Panc1 (cell line): ENCODE results near the gene CHST10. TPM values are rescaled to one million over a fixed set of nuclear protein-coding genes. Genes with fewer than 3 reads are reported as not detected.

Source experiments
- ATAC-seq: fragments of 200-7000 bp; cut with Tn5 transposase; 2 replicates; pipeline ENCODE4 v1.9.1; 2020; ENCODE audit warnings: mild to moderate bottlenecking, moderate library complexity
- BruUV-seq: library from RNA; stranded (reverse); fragments of 400-500 nt; replicated peaks from 2 replicates; lab custom pipeline; 2021; lab: Mats Ljungman, UMichigan
- CTCF ChIA-PET: fragments of 300-600 bp; sonication (Branson Sonifier 250); formaldehyde crosslinking; loops from one replicate; lab custom pipeline; 2022; ENCODE audit warnings: antibody characterized with exemption; lab: Charles Lee
- POLR2A ChIA-PET: fragments of 300-600 bp; sonication (Branson Sonifier 250); formaldehyde crosslinking; loops from one replicate; lab custom pipeline; 2022; ENCODE audit warnings: antibody characterized with exemption; lab: Charles Lee
- DNase-seq: peaks from one replicate; pipeline ENCODE4 v3.0.0-alpha.2; 2010; ENCODE audit warnings: low read depth, low spot score
- H3K27ac ChIP-seq: 2 replicates; pipeline ENCODE4 v1.5.1; 2011; ENCODE audit warnings: mild to moderate bottlenecking, low read length, inconsistent platforms
- H3K27me3 ChIP-seq: fragments of 200-500 bp; sonication (Bioruptor generic); 2 replicates; pipeline ENCODE4 v1.6.0; 2014; ENCODE audit warnings: low read length, inconsistent platforms; ENCODE audit not compliant: control insufficient read depth, insufficient read depth
- H3K36me3 ChIP-seq: fragments of 200-500 bp; sonication (Bioruptor generic); 2 replicates; pipeline ENCODE4 v1.5.1; 2014; ENCODE audit warnings: inconsistent platforms, mild to moderate bottlenecking, low read length, moderate library complexity; ENCODE audit not compliant: control insufficient read depth, insufficient read depth
- H3K4me1 ChIP-seq: 2 replicates; pipeline ENCODE4 v1.5.1; 2011; ENCODE audit warnings: inconsistent platforms, mild to moderate bottlenecking, low read length, moderate library complexity; ENCODE audit not compliant: control insufficient read depth, insufficient read depth
- H3K4me3 ChIP-seq, 2 experiments: 2 replicates each; pipeline ENCODE4 v1.5.1; 2011 to 2012; ENCODE audit warnings: low read depth in 2 of 2, low read length in 2 of 2, mild to moderate bottlenecking in 2 of 2, inconsistent platforms in 1 of 2, moderate library complexity in 1 of 2
- H3K9me3 ChIP-seq: fragments of 200-500 bp; sonication (Bioruptor generic); 2 replicates; pipeline ENCODE4 v1.5.1; 2014; ENCODE audit warnings: low read depth, mild to moderate bottlenecking, inconsistent platforms, low read length, moderate library complexity; ENCODE audit not compliant: control insufficient read depth, insufficient read depth
- POLR2AphosphoS5 ChIP-seq: IDR thresholded peaks from 2 replicates; pipeline ENCODE4 v1.6.1; 2012; ENCODE audit warnings: mild to moderate bottlenecking, low read depth, low read length, moderate library complexity
- SIN3A ChIP-seq: IDR thresholded peaks from 2 replicates; pipeline ENCODE4 v1.6.1; 2012; ENCODE audit warnings: low read depth, mild to moderate bottlenecking, low read length, moderate library complexity, borderline replicate concordance; ENCODE audit not compliant: insufficient read depth
- TCF7L2 ChIP-seq: IDR thresholded peaks from 2 replicates; pipeline ENCODE4 v1.6.1; 2011; ENCODE audit warnings: mild to moderate bottlenecking, low read depth, low read length, inconsistent platforms
- in situ Hi-C: cut with HindIII; loops from 2 replicates; pipeline ENCODE4 v1.10.0; 2016; ENCODE audit warnings: low sequenced_read_pairs, low pct_unique_long_range_greater_than_20kb
- intact Hi-C: fragments of 100-400 bp; cut with micrococcal nuclease; formaldehyde crosslinking; loops from one replicate; pipeline ENCODE4 v1.10.0; 2022; ENCODE audit not compliant: unreplicated experiment
- total RNA-seq: library from RNA; stranded (reverse); gene quantifications from one replicate; pipeline ENCODE4 v1.2.1, GENCODE V29; 2021; ENCODE audit not compliant: unreplicated experiment
- TF ChIP-seq, protein P1 (sequence below): fragments of 450-650 bp; IDR thresholded peaks from 2 replicates; pipeline ENCODE4 v1.5.1; 2017; ENCODE audit warnings: mild to moderate bottlenecking
- TF ChIP-seq, protein P2 (sequence below), 2 experiments: IDR thresholded peaks; 2 replicates each; pipeline ENCODE4 v1.6.1; 2011 to 2012; ENCODE audit warnings: low read depth in 2 of 2, control low read depth in 1 of 2, low read length in 1 of 2, mild to moderate bottlenecking in 1 of 2, moderate library complexity in 1 of 2; ENCODE audit not compliant: insufficient read depth in 1 of 2

Gene CHST10
- total RNA-seq, 1 experiment from 2014 or later = 22.0 TPM

DNA sequence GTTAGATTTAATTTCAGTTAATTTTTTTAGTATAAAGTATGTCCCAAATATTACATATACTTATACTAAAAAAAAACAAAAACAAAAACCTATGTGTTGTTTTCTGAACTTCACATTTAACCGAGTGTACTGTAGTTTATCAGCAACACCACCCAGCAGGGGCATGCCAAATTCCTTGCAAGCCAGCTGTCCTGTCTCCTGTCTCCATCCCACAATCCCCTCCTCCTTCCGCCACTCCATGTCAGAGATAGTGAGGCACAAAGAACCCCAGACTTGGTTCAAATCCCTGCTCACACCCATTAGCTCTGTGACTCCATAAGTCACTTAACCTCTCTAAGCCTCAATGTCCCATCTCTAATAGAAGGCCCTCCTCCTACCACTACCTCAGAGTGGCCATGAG is 9.4 kb downstream of the CHST10 start:
- H3K27me3 ChIP-seq = no peaks in the 10 kb centered on the region
- in situ Hi-C loops (no loop called here), intact Hi-C loops (no loop called here)
- ATAC-seq (no peak), DNase-seq (no peak)
- H3K4me1 ChIP-seq = no peaks in the 10 kb centered on the region
- no peak for TF ChIP-seq SIN3A
- no peak for TF ChIP-seq TCF7L2
- TF ChIP-seq, protein P1, sequence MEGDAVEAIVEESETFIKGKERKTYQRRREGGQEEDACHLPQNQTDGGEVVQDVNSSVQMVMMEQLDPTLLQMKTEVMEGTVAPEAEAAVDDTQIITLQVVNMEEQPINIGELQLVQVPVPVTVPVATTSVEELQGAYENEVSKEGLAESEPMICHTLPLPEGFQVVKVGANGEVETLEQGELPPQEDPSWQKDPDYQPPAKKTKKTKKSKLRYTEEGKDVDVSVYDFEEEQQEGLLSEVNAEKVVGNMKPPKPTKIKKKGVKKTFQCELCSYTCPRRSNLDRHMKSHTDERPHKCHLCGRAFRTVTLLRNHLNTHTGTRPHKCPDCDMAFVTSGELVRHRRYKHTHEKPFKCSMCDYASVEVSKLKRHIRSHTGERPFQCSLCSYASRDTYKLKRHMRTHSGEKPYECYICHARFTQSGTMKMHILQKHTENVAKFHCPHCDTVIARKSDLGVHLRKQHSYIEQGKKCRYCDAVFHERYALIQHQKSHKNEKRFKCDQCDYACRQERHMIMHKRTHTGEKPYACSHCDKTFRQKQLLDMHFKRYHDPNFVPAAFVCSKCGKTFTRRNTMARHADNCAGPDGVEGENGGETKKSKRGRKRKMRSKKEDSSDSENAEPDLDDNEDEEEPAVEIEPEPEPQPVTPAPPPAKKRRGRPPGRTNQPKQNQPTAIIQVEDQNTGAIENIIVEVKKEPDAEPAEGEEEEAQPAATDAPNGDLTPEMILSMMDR = no peak
- TF ChIP-seq POLR2AphosphoS5 = no peak
- TF ChIP-seq, protein P2, sequence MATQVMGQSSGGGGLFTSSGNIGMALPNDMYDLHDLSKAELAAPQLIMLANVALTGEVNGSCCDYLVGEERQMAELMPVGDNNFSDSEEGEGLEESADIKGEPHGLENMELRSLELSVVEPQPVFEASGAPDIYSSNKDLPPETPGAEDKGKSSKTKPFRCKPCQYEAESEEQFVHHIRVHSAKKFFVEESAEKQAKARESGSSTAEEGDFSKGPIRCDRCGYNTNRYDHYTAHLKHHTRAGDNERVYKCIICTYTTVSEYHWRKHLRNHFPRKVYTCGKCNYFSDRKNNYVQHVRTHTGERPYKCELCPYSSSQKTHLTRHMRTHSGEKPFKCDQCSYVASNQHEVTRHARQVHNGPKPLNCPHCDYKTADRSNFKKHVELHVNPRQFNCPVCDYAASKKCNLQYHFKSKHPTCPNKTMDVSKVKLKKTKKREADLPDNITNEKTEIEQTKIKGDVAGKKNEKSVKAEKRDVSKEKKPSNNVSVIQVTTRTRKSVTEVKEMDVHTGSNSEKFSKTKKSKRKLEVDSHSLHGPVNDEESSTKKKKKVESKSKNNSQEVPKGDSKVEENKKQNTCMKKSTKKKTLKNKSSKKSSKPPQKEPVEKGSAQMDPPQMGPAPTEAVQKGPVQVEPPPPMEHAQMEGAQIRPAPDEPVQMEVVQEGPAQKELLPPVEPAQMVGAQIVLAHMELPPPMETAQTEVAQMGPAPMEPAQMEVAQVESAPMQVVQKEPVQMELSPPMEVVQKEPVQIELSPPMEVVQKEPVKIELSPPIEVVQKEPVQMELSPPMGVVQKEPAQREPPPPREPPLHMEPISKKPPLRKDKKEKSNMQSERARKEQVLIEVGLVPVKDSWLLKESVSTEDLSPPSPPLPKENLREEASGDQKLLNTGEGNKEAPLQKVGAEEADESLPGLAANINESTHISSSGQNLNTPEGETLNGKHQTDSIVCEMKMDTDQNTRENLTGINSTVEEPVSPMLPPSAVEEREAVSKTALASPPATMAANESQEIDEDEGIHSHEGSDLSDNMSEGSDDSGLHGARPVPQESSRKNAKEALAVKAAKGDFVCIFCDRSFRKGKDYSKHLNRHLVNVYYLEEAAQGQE (IDR thresholded peaks at IDR 0.05; ENCODE audit: insufficient read depth in 1 of 2, low read depth in 2 of 2, low read length in 1 of 2) = no peak
- ChIA-PET CTCF (no interaction called here), POLR2A (interaction anchor here (0.6 kb wide), 1 partner anchor 359 kb away, joined by 3 read pairs; no protein-coding TSS in a partner anchor)
- H3K27ac ChIP-seq = no peak overlapping the region
- no peaks in the 10 kb centered on the region for H3K36me3 ChIP-seq
- no peaks in the 10 kb centered on the region for H3K9me3 ChIP-seq
- BruUV-seq = no TSS peak
- H3K4me3 ChIP-seq = no peak overlapping the region

DNA sequence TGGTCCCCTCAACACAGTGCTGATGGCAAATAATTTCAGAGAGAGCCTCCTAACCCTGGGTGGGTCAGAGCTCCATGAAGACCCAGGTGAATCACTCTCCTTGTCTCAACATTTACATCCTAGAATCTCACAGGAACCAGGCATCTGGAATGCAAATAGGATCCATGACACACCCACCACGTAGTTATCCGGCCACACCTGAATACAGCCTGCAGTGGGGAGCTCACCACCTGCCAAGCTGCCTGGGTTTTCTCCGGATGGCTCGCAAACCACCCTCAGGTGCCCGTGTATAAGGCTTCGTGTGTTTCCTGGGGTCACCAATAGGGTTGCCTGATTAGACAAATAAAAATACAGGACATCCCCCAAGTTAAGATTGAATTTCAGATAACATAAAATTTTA is 9.9 kb downstream of the CHST10 start:
- no peak overlapping the region for H3K4me3 ChIP-seq
- TF ChIP-seq TCF7L2 (no peak), POLR2AphosphoS5 (no peak)
- TF ChIP-seq, protein P1 = no peak
- ATAC-seq (no peak), DNase-seq (no peak)
- BruUV-seq = no TSS peak
- H3K36me3 ChIP-seq = no peaks in the 10 kb centered on the region
- no peaks in the 10 kb centered on the region for H3K27me3 ChIP-seq
- intact Hi-C loops (no loop called here), in situ Hi-C loops (no loop called here)
- POLR2A ChIA-PET = interaction anchor here (0.6 kb wide), 1 partner anchor 360 kb away, joined by 3 read pairs; no protein-coding TSS in a partner anchor
- no peaks in the 10 kb centered on the region for H3K9me3 ChIP-seq
- H3K27ac ChIP-seq = no peak overlapping the region
- no peaks in the 10 kb centered on the region for H3K4me1 ChIP-seq
- CTCF ChIA-PET = no interaction called here
